AG04450 (cell line): ENCODE data around the gene GABBR2. TPM values are rescaled to one million over a fixed set of nuclear protein-coding genes. Genes with fewer than 3 reads are reported as not detected.
"Not testable (repeated sequence)": the region's sequence is repeated elsewhere in the genome, so short reads cannot be mapped to it uniquely, and the experiment has no call there.

Experiments
- CTCF ChIA-PET: fragments of 300-600, 350-600 bp; formaldehyde crosslinking; extraction: SDS; loops from one replicate; lab custom pipeline; 2022; ENCODE audit warnings: antibody characterized with exemption, inconsistent platforms; lab: Charles Lee
- POLR2A ChIA-PET: fragments of 350-600 bp; formaldehyde crosslinking; extraction: SDS; loops from one replicate; lab custom pipeline; 2021; ENCODE audit warnings: antibody characterized with exemption, inconsistent platforms; lab: Yijun Ruan, JAX
- DNase-seq: peaks from one replicate; pipeline ENCODE4 v3.0.0-alpha.2; 2011; ENCODE audit warnings: low read depth, low spot score
- H3K27ac ChIP-seq: one replicate; pipeline ENCODE4 v1.5.1; 2012; ENCODE audit warnings: low read depth, low read length, control low read depth
- H3K27me3 ChIP-seq: one replicate; pipeline ENCODE4 v1.6.0; 2012; ENCODE audit warnings: low read length; ENCODE audit not compliant: control insufficient read depth, insufficient read depth
- H3K4me3 ChIP-seq: 2 replicates; pipeline ENCODE4 v1.5.1; 2011; ENCODE audit warnings: mild to moderate bottlenecking, low read depth, low read length, control low read depth
- H3K9me3 ChIP-seq: 2 replicates; pipeline ENCODE4 v1.5.1; 2012; ENCODE audit warnings: low read length; ENCODE audit not compliant: control insufficient read depth, insufficient read depth
- CTCF ChIP-seq: IDR thresholded peaks from 2 replicates; pipeline ENCODE4 v1.5.1; 2011; ENCODE audit warnings: low read depth, low read length, control low read depth, inconsistent platforms
- polyA plus RNA-seq: library from polyadenylated mRNA; depleted of rRNA; stranded (reverse); fragments of >200 nt; gene quantifications from 2 replicates; pipeline ENCODE4 v1.2.3, GENCODE V29; 2011

The GABBR2 gene
- polyA plus RNA-seq, 1 experiment = 2.4 TPM

- no peak for TF ChIP-seq CTCF
- CTCF ChIA-PET = interaction anchor here (0.8 to 0.9 kb wide), 2 partner anchors 182 to 183 kb away, joined by 3 to 6 read pairs; no protein-coding TSS in a partner anchor
- H3K4me3 ChIP-seq = no peak overlapping the region
- POLR2A ChIA-PET = no interaction called here
- H3K9me3 ChIP-seq = no peaks in the 10 kb centered on the region; the same call in 1 of the 2 replicates
- no peak for DNase-seq
- H3K27me3 ChIP-seq = peaks cover 36% of the 10 kb centered on the region
- no peak overlapping the region for H3K27ac ChIP-seq
Observed at GRCh38 chr9:98593354-98594253, 115.1 kb downstream of the GABBR2 start.

GRCh38 chr9:98591696-98592095 lies 117.0 kb downstream of the GABBR2 start:
- H3K9me3 ChIP-seq = no peaks in the 10 kb centered on the region; the same call in 1 of the 2 replicates
- no peak overlapping the region for H3K27ac ChIP-seq
- no peak for TF ChIP-seq CTCF
- peaks cover 47% of the 10 kb centered on the region for H3K27me3 ChIP-seq
- ChIA-PET CTCF (no interaction called here), POLR2A (no interaction called here)
- H3K4me3 ChIP-seq = no peak overlapping the region
- no peak for DNase-seq

- no peak overlapping the region for H3K27ac ChIP-seq
- peaks cover 44% of the 10 kb centered on the region for H3K27me3 ChIP-seq
- POLR2A ChIA-PET = no interaction called here
- H3K4me3 ChIP-seq = no peak overlapping the region
- TF ChIP-seq CTCF = no peak
- CTCF ChIA-PET = no interaction called here
- DNase-seq = no peak
- H3K9me3 ChIP-seq = no peaks in the 10 kb centered on the region; the same call in 1 of the 2 replicates
Observed at GRCh38 chr9:98590101-98590500, 118.6 kb downstream of the GABBR2 start.

- no peak overlapping the region for H3K27ac ChIP-seq
- H3K4me3 ChIP-seq = no peak overlapping the region
- H3K9me3 ChIP-seq = no peaks in the 10 kb centered on the region; the same call in 1 of the 2 replicates
- POLR2A ChIA-PET = no interaction called here
- TF ChIP-seq CTCF = no peak
- DNase-seq = no peak
- H3K27me3 ChIP-seq = peaks cover 39% of the 10 kb centered on the region
- CTCF ChIA-PET = no interaction called here
Observed at GRCh38 chr9:98589102-98589501, 119.6 kb downstream of the GABBR2 start.

- DNase-seq, CTCF ChIA-PET, H3K9me3 ChIP-seq, H3K4me3 ChIP-seq, H3K27ac ChIP-seq, POLR2A ChIA-PET: not testable (repeated sequence)
- H3K27me3 ChIP-seq = peaks cover 27% of the 10 kb centered on the region
Observed at GRCh38 chr9:98584853-98585438, 123.8 kb downstream of the GABBR2 start.
